ENCODE measurements around the gene TPPP2. TPM values are rescaled to one million over a fixed set of nuclear protein-coding genes. Genes with fewer than 3 reads are reported as not detected.

The TPPP2 gene
- total RNA-seq, 1 experiment from 2014 or later, result 0.35 TPM

DNA sequence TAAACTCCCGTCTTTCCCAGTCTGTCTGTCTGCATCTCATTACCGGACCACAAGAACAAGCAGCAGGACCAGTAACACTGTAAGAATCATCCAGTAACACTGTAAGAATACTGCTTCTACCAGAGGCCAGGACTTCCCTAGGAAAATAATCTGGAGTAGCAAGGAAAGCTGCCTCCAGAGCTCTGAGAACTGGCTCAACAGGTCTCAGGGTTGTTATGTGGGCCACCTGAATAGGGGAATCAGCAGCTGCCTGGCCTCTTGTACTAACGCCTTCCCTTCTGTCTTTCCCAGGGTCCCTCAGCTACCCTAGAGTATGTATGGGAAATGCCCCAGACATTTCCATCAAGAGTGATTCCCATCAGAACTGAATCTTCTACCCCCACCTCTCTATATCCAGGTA, 31.9 kb upstream of the TPPP2 start (continued):
- TF ChIP-seq, protein P1, sequence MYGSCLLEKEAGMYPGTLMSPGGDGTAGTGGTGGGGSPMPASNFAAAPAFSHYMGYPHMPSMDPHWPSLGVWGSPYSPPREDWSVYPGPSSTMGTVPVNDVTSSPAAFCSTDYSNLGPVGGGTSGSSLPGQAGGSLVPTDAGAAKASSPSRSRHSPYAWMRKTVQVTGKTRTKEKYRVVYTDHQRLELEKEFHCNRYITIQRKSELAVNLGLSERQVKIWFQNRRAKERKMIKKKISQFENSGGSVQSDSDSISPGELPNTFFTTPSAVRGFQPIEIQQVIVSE (CRISPR knock-in tag; IDR thresholded peaks at IDR 0.05; ENCODE audit: borderline replicate concordance), result no peak

DNA sequence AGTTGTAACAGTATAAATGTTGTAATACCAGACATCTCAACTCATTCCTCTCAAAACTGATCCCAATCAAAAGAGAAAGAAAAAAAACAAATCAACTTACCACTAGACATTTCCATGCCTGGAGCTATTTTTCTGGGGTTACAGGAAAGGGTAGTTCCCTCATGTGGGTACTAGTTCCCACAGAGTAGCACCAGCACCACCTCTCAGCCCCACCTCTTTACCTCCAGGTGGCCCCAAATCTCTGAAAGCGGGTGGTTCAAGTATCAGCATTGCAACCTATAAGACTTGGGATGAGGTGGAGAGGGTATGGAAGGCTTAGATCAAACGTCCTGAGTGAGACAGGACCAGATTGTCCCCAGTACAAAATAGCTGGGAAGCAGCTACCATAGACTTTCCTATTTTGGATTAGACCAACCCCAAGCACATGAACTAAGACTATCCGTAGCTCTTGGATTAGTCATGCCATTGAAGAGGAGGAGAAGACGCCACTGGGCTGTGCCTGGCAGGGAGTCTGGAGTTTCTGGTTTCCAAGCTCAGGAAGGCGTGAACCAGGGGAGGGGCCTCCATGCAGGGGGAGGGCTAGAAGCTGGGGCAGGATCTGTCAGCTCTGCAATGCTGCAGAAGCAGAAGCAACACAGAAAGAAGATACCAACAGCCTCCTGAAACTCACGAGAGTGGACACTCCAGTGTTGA, 31.2 kb upstream of the TPPP2 start, which contains the start of gene SLC39A2:
Gene SLC39A2, plus strand, starts transcription at position 620 of the 693 bp plus-strand sequence. CDS start 154 bp downstream, outside the sequence.
- TF ChIP-seq SMAD3 (CRISPR knock-in tag; IDR thresholded peaks at IDR 0.05; ENCODE audit: borderline replicate concordance), result no peak
- TF ChIP-seq, protein P2, sequence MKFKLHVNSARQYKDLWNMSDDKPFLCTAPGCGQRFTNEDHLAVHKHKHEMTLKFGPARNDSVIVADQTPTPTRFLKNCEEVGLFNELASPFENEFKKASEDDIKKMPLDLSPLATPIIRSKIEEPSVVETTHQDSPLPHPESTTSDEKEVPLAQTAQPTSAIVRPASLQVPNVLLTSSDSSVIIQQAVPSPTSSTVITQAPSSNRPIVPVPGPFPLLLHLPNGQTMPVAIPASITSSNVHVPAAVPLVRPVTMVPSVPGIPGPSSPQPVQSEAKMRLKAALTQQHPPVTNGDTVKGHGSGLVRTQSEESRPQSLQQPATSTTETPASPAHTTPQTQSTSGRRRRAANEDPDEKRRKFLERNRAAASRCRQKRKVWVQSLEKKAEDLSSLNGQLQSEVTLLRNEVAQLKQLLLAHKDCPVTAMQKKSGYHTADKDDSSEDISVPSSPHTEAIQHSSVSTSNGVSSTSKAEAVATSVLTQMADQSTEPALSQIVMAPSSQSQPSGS (CRISPR knock-in tag; IDR thresholded peaks at IDR 0.05; ENCODE audit: borderline replicate concordance, low read depth), result no peak
- no peak for TF ChIP-seq HMGA2 (CRISPR knock-in tag; IDR thresholded peaks at IDR 0.05)
- TF ChIP-seq MXD4 (CRISPR knock-in tag; IDR thresholded peaks at IDR 0.05; ENCODE audit: borderline replicate concordance), result no peak
- TF ChIP-seq GABPB1 (CRISPR knock-in tag; IDR thresholded peaks at IDR 0.05), result no peak
- TF ChIP-seq, protein P3, sequence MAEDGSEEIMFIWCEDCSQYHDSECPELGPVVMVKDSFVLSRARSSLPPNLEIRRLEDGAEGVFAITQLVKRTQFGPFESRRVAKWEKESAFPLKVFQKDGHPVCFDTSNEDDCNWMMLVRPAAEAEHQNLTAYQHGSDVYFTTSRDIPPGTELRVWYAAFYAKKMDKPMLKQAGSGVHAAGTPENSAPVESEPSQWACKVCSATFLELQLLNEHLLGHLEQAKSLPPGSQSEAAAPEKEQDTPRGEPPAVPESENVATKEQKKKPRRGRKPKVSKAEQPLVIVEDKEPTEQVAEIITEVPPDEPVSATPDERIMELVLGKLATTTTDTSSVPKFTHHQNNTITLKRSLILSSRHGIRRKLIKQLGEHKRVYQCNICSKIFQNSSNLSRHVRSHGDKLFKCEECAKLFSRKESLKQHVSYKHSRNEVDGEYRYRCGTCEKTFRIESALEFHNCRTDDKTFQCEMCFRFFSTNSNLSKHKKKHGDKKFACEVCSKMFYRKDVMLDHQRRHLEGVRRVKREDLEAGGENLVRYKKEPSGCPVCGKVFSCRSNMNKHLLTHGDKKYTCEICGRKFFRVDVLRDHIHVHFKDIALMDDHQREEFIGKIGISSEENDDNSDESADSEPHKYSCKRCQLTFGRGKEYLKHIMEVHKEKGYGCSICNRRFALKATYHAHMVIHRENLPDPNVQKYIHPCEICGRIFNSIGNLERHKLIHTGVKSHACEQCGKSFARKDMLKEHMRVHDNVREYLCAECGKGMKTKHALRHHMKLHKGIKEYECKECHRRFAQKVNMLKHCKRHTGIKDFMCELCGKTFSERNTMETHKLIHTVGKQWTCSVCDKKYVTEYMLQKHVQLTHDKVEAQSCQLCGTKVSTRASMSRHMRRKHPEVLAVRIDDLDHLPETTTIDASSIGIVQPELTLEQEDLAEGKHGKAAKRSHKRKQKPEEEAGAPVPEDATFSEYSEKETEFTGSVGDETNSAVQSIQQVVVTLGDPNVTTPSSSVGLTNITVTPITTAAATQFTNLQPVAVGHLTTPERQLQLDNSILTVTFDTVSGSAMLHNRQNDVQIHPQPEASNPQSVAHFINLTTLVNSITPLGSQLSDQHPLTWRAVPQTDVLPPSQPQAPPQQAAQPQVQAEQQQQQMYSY (CRISPR knock-in tag; IDR thresholded peaks at IDR 0.05), result no peak
- TF ChIP-seq, protein P4, sequence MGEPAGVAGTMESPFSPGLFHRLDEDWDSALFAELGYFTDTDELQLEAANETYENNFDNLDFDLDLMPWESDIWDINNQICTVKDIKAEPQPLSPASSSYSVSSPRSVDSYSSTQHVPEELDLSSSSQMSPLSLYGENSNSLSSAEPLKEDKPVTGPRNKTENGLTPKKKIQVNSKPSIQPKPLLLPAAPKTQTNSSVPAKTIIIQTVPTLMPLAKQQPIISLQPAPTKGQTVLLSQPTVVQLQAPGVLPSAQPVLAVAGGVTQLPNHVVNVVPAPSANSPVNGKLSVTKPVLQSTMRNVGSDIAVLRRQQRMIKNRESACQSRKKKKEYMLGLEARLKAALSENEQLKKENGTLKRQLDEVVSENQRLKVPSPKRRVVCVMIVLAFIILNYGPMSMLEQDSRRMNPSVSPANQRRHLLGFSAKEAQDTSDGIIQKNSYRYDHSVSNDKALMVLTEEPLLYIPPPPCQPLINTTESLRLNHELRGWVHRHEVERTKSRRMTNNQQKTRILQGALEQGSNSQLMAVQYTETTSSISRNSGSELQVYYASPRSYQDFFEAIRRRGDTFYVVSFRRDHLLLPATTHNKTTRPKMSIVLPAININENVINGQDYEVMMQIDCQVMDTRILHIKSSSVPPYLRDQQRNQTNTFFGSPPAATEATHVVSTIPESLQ (CRISPR knock-in tag; IDR thresholded peaks at IDR 0.05), result no peak
- no peak for TF ChIP-seq FOXP1 (CRISPR knock-in tag; IDR thresholded peaks at IDR 0.05; ENCODE audit: borderline replicate concordance)
- TF ChIP-seq KAT7 (CRISPR knock-in tag; IDR thresholded peaks at IDR 0.05; ENCODE audit: borderline replicate concordance), result no peak
- no peak for TF ChIP-seq JAZF1 (CRISPR knock-in tag; IDR thresholded peaks at IDR 0.05)
- no peaks in the 10 kb centered on the region for H3K9me3 Mint-ChIP-seq
- POLR2A ChIA-PET, result interaction anchor here (1.0 to 1.3 kb wide), 3 partner anchors 16 to 96 kb away, joined by 3 to 4 read pairs (median 3); no protein-coding TSS in a partner anchor
- ATAC-seq, result peak; percentile 90
- H3K27me3 Mint-ChIP-seq (ENCODE audit: low read depth), result no peaks in the 10 kb centered on the region; the same call in 1 of the 2 replicates
- peaks cover 30% of the 10 kb centered on the region for H3K36me3 Mint-ChIP-seq
- H3K4me3 Mint-ChIP-seq, result peak within 1 kb of the TSS; percentile 32
- peaks cover 18% of the 10 kb centered on the region for H3K4me1 Mint-ChIP-seq
- peak within 1 kb of the TSS; percentile 55 for H3K27ac Mint-ChIP-seq
- DNase-seq (ENCODE audit: low spot score), result peak; percentile 63
- CTCF ChIA-PET, result interaction anchor here (0.7 to 5.6 kb wide), 14 partner anchors 11 to 132 kb away, joined by 3 to 78 read pairs (median 5); partner anchors contain the start of gene ARHGEF40

DNA sequence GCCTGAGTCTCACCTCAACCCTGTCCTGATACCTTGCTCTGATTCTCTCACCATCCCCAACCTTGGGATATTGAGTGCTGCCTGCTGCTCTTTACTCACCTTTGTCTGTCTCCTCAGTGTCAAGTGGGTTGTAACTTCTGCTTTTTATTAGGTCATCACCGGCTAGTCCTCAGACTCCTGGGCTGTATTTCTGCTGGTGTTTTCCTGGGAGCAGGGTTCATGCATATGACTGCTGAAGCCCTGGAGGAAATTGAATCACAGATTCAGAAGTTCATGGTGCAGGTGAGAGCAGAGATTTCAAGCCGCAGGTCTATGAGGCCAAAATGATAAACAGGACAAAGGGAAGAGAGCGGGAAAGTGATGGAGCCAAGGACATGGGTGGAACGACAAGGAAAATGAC, 30.4 kb upstream of the TPPP2 start:
- DNase-seq (ENCODE audit: low spot score), result no peak
- Mint-ChIP-seq H3K4me3 (no peak overlapping the region), H3K27me3 (ENCODE audit: low read depth) (no peaks in the 10 kb centered on the region; the same call in 1 of the 2 replicates), H3K27ac (no peak overlapping the region), H3K4me1 (peaks cover 18% of the 10 kb centered on the region), H3K9me3 (no peaks in the 10 kb centered on the region), H3K36me3 (peaks cover 24% of the 10 kb centered on the region)
- ChIA-PET CTCF (interaction anchor here (0.7 to 5.6 kb wide), 17 partner anchors 12 to 133 kb away, joined by 3 to 78 read pairs (median 5); partner anchors contain the start of gene ARHGEF40), POLR2A (no interaction called here)
- no peak for ATAC-seq
- TF ChIP-seq TEAD1 (CRISPR knock-in tag; IDR thresholded peaks at IDR 0.05) (no peak), ZNF232 (CRISPR knock-in tag; IDR thresholded peaks at IDR 0.05) (no peak), SOX15 (CRISPR knock-in tag; IDR thresholded peaks at IDR 0.05) (no peak), PRRX2 (CRISPR knock-in tag; IDR thresholded peaks at IDR 0.05) (no peak), ZNF423 (CRISPR knock-in tag; IDR thresholded peaks at IDR 0.05) (no peak), ZNF263 (CRISPR knock-in tag; IDR thresholded peaks at IDR 0.05; ENCODE audit: low read depth) (no peak), ETV6 (CRISPR knock-in tag; IDR thresholded peaks at IDR 0.05) (no peak), FOXP1 (CRISPR knock-in tag; IDR thresholded peaks at IDR 0.05; ENCODE audit: borderline replicate concordance) (no peak)
- TF ChIP-seq, protein P5, sequence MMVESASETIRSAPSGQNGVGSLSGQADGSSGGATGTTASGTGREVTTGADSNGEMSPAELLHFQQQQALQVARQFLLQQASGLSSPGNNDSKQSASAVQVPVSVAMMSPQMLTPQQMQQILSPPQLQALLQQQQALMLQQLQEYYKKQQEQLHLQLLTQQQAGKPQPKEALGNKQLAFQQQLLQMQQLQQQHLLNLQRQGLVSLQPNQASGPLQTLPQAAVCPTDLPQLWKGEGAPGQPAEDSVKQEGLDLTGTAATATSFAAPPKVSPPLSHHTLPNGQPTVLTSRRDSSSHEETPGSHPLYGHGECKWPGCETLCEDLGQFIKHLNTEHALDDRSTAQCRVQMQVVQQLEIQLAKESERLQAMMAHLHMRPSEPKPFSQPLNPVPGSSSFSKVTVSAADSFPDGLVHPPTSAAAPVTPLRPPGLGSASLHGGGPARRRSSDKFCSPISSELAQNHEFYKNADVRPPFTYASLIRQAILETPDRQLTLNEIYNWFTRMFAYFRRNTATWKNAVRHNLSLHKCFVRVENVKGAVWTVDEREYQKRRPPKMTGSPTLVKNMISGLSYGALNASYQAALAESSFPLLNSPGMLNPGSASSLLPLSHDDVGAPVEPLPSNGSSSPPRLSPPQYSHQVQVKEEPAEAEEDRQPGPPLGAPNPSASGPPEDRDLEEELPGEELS (CRISPR knock-in tag; IDR thresholded peaks at IDR 0.05), result no peak
- TF ChIP-seq, protein P6, sequence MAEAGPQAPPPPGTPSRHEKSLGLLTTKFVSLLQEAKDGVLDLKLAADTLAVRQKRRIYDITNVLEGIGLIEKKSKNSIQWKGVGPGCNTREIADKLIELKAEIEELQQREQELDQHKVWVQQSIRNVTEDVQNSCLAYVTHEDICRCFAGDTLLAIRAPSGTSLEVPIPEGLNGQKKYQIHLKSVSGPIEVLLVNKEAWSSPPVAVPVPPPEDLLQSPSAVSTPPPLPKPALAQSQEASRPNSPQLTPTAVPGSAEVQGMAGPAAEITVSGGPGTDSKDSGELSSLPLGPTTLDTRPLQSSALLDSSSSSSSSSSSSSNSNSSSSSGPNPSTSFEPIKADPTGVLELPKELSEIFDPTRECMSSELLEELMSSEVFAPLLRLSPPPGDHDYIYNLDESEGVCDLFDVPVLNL (CRISPR knock-in tag; IDR thresholded peaks at IDR 0.05; ENCODE audit: borderline replicate concordance, low read depth), result no peak
